HepG2 (cell line): Measurements from ENCODE around the gene IFI35. TPM values are rescaled to one million over a fixed set of nuclear protein-coding genes. Genes with fewer than 3 reads are reported as not detected.

ENCODE experiments used
- HCFC1 ChIP-seq: fragments of 150-350 bp; IDR thresholded peaks from 2 replicates; pipeline ENCODE4 v1.6.1; 2014; ENCODE audit warnings: low read depth, low read length
- KDM4B ChIP-seq: sonication (generic); formaldehyde crosslinking; IDR thresholded peaks from 2 replicates; pipeline ENCODE4 v1.4.0; 2020; ENCODE audit warnings: missing genetic modification reagents
- LCORL ChIP-seq, 2 experiments: fragments of 450-650 bp in 1 of 2; sonication (generic) in 1 of 2; formaldehyde crosslinking in 1 of 2; IDR thresholded peaks; 2 replicates each; pipeline versions ENCODE4 v1.5.0 to v1.6.1; 2017 to 2020; ENCODE audit warnings: antibody characterized with exemption in 1 of 2, missing genetic modification reagents in 1 of 2
- MXD4 ChIP-seq: IDR thresholded peaks from 2 replicates; pipeline ENCODE4 v1.6.1; 2016; ENCODE audit warnings: mild to moderate bottlenecking, missing biosample characterization, missing genetic modification reagents
- NCOA2 ChIP-seq: sonication (generic); formaldehyde crosslinking; IDR thresholded peaks from 2 replicates; pipeline ENCODE4 v1.8.0; 2022; ENCODE audit warnings: inconsistent platforms
- PHF8 ChIP-seq: sonication (generic); formaldehyde crosslinking; IDR thresholded peaks from 2 replicates; pipeline ENCODE4 v1.5.0; 2020; ENCODE audit warnings: missing genetic modification reagents
- RFX3 ChIP-seq: IDR thresholded peaks from 2 replicates; pipeline ENCODE4 v1.6.1; 2016; ENCODE audit warnings: missing biosample characterization, missing genetic modification reagents
- SP4 ChIP-seq: sonication (generic); formaldehyde crosslinking; IDR thresholded peaks from 2 replicates; pipeline ENCODE4 v1.8.1; 2023; ENCODE audit warnings: mild to moderate bottlenecking, missing genetic modification reagents
- ZBTB21 ChIP-seq: sonication (generic); formaldehyde crosslinking; IDR thresholded peaks from 2 replicates; pipeline ENCODE4 v1.4.0; 2020; ENCODE audit warnings: missing genetic modification reagents
- ZFP90 ChIP-seq: sonication (generic); formaldehyde crosslinking; IDR thresholded peaks from 2 replicates; pipeline ENCODE4 v1.8.0; 2022; ENCODE audit warnings: missing genetic modification reagents, mild to moderate bottlenecking, inconsistent platforms, borderline replicate concordance
- ZNF12 ChIP-seq: sonication (generic); formaldehyde crosslinking; IDR thresholded peaks from 2 replicates; pipeline ENCODE4 v1.5.0; 2020; ENCODE audit warnings: missing genetic modification reagents
- ZNF136 ChIP-seq: sonication (generic); formaldehyde crosslinking; IDR thresholded peaks from 2 replicates; pipeline ENCODE4 v1.8.1; 2022; ENCODE audit warnings: low read depth, mild to moderate bottlenecking, moderate library complexity, missing genetic modification reagents
- ZNF34 ChIP-seq: sonication (generic); formaldehyde crosslinking; IDR thresholded peaks from 2 replicates; pipeline ENCODE4 v1.4.0; 2020; ENCODE audit warnings: mild to moderate bottlenecking, missing genetic modification reagents, borderline replicate concordance
- ZNF446 ChIP-seq: sonication (generic); formaldehyde crosslinking; IDR thresholded peaks from 2 replicates; pipeline ENCODE4 v1.5.0; 2020; ENCODE audit warnings: mild to moderate bottlenecking, missing genetic modification reagents
- ZNF510 ChIP-seq: sonication (generic); formaldehyde crosslinking; IDR thresholded peaks from 2 replicates; pipeline ENCODE4 v1.4.0; 2020; ENCODE audit warnings: low read depth, mild to moderate bottlenecking, missing genetic modification reagents
- ZNF547 ChIP-seq: sonication (generic); formaldehyde crosslinking; IDR thresholded peaks from 2 replicates; pipeline ENCODE4 v1.5.1; 2020; ENCODE audit warnings: mild to moderate bottlenecking, missing genetic modification reagents
- polyA plus RNA-seq, 8 experiments: library from polyadenylated mRNA; depleted of rRNA in 3 of 8; stranded (reverse) in 7 of 8; unstranded in 1 of 8; fragments of >200 nt; fragmentation: Illumina TruSeq in 4 of 8; extraction: Trizol in 4 of 8; gene quantifications; 2 replicates each; pipeline versions ENCODE4 v1.2.1 to v1.2.3, GENCODE V29; 2011 to 2016; ENCODE audit warnings: low read depth in 4 of 8, missing spikeins in 1 of 8, mixed read lengths in 1 of 8; ENCODE audit not compliant: insufficient read depth in 1 of 8
- total RNA-seq, 5 experiments: library from RNA; depleted of rRNA; stranded (reverse); fragments of >200 nt; fragmentation: Illumina TruSeq; extraction: Trizol; gene quantifications; 2 replicates each; pipeline ENCODE4 v1.2.3, GENCODE V29; 2016; ENCODE audit warnings: low read depth in 1 of 5
- TF ChIP-seq, protein P1 (sequence below): sonication (generic); formaldehyde crosslinking; IDR thresholded peaks from 2 replicates; pipeline ENCODE4 v1.4.0; 2020; ENCODE audit warnings: low read depth, mild to moderate bottlenecking, missing genetic modification reagents
- TF ChIP-seq, protein P2 (sequence below): sonication (generic); formaldehyde crosslinking; IDR thresholded peaks from 2 replicates; pipeline ENCODE4 v1.5.0; 2020; ENCODE audit warnings: mild to moderate bottlenecking, missing genetic modification reagents, borderline replicate concordance
- TF ChIP-seq, protein P3 (sequence below), 2 experiments: sonication (generic) in 1 of 2; formaldehyde crosslinking in 1 of 2; IDR thresholded peaks; 2 replicates each; pipeline versions ENCODE4 v1.5.1 to v1.6.1; 2011 to 2020; ENCODE audit warnings: borderline replicate concordance in 1 of 2, low read depth in 1 of 2, low read length in 1 of 2, mild to moderate bottlenecking in 1 of 2, missing genetic modification reagents in 1 of 2, moderate library complexity in 1 of 2
- TF ChIP-seq, protein P4 (sequence below): sonication (generic); formaldehyde crosslinking; IDR thresholded peaks from 2 replicates; pipeline ENCODE4 v1.4.0; 2020; ENCODE audit warnings: missing genetic modification reagents

Gene IFI35
- total and polyA plus RNA-seq, 2 of the 13 experiments (the other 11 are each of a cell fraction or from before 2014, with no cell fraction given), result 28.9 to 38.1 TPM

DNA sequence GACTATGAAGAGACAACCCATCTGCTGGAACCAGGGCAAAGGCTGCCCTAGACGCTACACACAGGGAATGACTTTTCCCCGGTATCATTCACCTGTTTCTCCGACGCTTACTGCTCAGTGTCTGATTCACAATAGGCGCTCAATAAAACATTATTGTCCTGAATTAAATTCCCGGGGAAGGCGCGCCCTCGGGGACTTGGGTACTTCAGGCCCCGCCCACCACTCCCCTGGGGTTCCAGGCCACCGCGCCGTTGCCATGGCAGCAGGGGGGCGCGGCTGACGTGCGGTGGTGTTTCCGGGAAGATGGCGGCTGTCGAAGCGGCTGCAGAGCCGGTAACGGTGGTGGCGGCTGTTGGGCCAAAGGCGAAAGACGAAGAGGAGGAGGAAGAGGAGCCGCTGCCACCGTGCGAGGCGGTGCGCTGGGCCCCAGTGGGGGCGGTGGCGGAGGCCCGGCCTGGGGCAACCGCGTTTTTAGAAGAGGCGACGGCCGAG lies 26.3 kb upstream of the IFI35 start, which contains the start of gene RUNDC1 (continued):
- TF ChIP-seq ZNF136 (CRISPR knock-in tag), result no peak
- TF ChIP-seq, protein P1, sequence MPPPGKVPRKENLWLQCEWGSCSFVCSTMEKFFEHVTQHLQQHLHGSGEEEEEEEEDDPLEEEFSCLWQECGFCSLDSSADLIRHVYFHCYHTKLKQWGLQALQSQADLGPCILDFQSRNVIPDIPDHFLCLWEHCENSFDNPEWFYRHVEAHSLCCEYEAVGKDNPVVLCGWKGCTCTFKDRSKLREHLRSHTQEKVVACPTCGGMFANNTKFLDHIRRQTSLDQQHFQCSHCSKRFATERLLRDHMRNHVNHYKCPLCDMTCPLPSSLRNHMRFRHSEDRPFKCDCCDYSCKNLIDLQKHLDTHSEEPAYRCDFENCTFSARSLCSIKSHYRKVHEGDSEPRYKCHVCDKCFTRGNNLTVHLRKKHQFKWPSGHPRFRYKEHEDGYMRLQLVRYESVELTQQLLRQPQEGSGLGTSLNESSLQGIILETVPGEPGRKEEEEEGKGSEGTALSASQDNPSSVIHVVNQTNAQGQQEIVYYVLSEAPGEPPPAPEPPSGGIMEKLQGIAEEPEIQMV (CRISPR knock-in tag), result no peak
- TF ChIP-seq, protein P2, sequence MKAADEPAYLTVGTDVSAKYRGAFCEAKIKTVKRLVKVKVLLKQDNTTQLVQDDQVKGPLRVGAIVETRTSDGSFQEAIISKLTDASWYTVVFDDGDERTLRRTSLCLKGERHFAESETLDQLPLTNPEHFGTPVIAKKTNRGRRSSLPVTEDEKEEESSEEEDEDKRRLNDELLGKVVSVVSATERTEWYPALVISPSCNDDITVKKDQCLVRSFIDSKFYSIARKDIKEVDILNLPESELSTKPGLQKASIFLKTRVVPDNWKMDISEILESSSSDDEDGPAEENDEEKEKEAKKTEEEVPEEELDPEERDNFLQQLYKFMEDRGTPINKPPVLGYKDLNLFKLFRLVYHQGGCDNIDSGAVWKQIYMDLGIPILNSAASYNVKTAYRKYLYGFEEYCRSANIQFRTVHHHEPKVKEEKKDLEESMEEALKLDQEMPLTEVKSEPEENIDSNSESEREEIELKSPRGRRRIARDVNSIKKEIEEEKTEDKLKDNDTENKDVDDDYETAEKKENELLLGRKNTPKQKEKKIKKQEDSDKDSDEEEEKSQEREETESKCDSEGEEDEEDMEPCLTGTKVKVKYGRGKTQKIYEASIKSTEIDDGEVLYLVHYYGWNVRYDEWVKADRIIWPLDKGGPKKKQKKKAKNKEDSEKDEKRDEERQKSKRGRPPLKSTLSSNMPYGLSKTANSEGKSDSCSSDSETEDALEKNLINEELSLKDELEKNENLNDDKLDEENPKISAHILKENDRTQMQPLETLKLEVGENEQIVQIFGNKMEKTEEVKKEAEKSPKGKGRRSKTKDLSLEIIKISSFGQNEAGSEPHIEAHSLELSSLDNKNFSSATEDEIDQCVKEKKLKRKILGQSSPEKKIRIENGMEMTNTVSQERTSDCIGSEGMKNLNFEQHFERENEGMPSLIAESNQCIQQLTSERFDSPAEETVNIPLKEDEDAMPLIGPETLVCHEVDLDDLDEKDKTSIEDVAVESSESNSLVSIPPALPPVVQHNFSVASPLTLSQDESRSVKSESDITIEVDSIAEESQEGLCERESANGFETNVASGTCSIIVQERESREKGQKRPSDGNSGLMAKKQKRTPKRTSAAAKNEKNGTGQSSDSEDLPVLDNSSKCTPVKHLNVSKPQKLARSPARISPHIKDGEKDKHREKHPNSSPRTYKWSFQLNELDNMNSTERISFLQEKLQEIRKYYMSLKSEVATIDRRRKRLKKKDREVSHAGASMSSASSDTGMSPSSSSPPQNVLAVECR, result peak; percentile 99
- peak; percentile 85 for TF ChIP-seq MXD4 (CRISPR knock-in tag)
- peak; percentile 24; the same call in 1 of the 2 replicates for TF ChIP-seq ZBTB21 (CRISPR knock-in tag)
- TF ChIP-seq SP4 (CRISPR knock-in tag), result peak; percentile 62; the same call in 1 of the 2 replicates
- TF ChIP-seq HCFC1, result peak; percentile 39; the same call in 1 of the 2 replicates
- TF ChIP-seq RFX3, result peak; percentile 99
- peak; percentile 85 for TF ChIP-seq PHF8 (CRISPR knock-in tag)
- TF ChIP-seq ZNF12, result 0 out of 2 replicates have a peak, but pooled peaks have one; percentile 9
- TF ChIP-seq LCORL (IDR thresholded peaks at IDR 0.05), result no peak
- TF ChIP-seq LCORL (CRISPR knock-in tag; IDR thresholded peaks at IDR 0.05), result no peak; the same call in 1 of the 2 replicates
- TF ChIP-seq, protein P3, sequence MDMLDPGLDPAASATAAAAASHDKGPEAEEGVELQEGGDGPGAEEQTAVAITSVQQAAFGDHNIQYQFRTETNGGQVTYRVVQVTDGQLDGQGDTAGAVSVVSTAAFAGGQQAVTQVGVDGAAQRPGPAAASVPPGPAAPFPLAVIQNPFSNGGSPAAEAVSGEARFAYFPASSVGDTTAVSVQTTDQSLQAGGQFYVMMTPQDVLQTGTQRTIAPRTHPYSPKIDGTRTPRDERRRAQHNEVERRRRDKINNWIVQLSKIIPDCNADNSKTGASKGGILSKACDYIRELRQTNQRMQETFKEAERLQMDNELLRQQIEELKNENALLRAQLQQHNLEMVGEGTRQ (IDR thresholded peaks at IDR 0.05; ENCODE audit: low read depth, low read length), result no peak
- TF ChIP-seq, protein P3 (CRISPR knock-in tag; IDR thresholded peaks at IDR 0.05; ENCODE audit: borderline replicate concordance), result no peak; the same call in 1 of the 2 replicates
- TF ChIP-seq KDM4B, result peak; percentile 63
- TF ChIP-seq, protein P4, sequence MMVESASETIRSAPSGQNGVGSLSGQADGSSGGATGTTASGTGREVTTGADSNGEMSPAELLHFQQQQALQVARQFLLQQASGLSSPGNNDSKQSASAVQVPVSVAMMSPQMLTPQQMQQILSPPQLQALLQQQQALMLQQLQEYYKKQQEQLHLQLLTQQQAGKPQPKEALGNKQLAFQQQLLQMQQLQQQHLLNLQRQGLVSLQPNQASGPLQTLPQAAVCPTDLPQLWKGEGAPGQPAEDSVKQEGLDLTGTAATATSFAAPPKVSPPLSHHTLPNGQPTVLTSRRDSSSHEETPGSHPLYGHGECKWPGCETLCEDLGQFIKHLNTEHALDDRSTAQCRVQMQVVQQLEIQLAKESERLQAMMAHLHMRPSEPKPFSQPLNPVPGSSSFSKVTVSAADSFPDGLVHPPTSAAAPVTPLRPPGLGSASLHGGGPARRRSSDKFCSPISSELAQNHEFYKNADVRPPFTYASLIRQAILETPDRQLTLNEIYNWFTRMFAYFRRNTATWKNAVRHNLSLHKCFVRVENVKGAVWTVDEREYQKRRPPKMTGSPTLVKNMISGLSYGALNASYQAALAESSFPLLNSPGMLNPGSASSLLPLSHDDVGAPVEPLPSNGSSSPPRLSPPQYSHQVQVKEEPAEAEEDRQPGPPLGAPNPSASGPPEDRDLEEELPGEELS (CRISPR knock-in tag), result peak; percentile 12; the same call in 1 of the 2 replicates
- 0 out of 2 replicates have a peak, but pooled peaks have one; percentile 21 for TF ChIP-seq NCOA2 (CRISPR knock-in tag)
- TF ChIP-seq ZNF34 (CRISPR knock-in tag), result peak; percentile 38; the same call in 1 of the 2 replicates
- 0 out of 2 replicates have a peak, but pooled peaks have one; percentile 52 for TF ChIP-seq ZFP90 (CRISPR knock-in tag)
- TF ChIP-seq ZNF446, result no peak
- no peak; the same call in 1 of the 2 replicates for TF ChIP-seq ZNF547 (CRISPR knock-in tag)
- TF ChIP-seq ZNF510, result 0 out of 2 replicates have a peak, but pooled peaks have one; percentile 4
